ENCODE results near the gene BID.
A peak's percentile ranks its signal among the peaks of the same experiment; 100 is the strongest.

BID gene

DNA sequence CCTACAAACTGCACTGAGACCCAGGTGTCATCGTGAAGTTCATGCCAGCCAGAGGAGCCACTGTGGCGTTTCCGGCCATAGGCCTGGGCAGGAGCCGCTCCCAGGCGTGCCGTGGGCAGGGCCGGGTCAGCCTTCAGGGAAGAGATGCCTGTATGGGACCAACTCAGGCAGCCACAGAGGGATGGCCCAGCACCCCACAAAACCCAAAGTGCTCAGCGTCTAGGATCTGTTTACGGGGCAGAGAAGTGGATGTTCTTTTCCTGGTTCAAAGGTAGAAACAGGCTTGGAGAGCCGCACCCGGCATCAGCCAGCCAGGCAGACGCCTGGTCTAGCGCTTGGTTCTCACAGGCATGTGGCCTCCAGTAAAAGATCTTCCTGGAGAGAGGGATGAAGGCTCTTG lies 8.4 kb upstream of the BID start:
- no peak for DNase-seq

DNA sequence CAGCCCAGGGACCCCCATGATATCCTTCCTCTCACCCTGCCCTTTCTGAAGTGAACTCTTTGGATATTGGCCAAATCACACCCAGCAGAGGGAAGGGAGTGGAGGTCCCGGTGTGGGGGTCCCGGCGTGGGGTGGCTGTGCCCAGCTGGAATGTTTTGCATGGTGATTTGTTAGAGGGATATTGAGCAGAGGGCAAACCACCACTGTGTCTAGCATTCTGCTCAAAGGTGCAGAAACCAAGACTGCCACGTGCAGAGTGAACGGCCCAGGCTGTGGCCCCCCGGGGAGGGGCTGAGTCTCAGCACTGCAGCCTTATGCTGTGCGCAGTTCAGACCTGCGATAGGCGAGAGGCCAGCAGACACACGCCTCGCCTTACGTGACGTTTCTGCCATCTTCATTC lies 7.9 kb upstream of the BID start:
- no peak for DNase-seq

DNA sequence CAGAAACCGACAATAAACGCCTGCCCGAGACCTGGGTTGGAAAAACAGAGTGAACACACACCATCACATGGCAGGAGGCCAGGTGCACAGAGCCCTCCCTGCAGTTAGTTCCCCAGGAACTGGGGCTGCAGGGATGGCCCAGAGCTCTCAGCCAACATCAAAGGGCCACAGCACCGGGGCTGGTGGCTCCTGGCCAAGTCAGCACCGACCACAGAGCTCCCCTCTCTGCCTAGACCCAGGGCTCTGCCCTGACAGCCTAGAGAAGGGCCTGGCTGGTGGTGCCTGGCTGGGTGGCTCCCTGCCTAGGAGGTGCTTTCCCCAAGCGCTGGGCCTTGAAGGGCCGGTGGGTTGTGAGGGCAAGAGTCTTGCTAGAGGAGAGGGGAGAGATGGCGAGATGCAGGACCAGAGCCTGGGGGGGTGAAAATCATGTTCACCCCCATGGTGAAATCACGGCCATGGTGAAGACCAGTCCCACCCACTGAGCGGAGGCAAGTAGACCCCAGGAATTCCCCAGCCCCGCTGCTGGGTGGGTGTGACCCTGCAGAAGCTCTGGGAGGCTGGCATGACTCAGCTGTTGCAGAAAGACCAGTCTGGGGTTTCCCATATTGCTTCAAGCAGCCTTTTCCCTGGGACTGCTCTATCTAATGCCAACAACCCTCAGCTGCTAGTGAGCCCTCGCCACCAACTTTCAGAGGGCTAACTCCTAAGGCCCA lies 7.2 kb upstream of the BID start:
- DNase-seq: no peak

DNA sequence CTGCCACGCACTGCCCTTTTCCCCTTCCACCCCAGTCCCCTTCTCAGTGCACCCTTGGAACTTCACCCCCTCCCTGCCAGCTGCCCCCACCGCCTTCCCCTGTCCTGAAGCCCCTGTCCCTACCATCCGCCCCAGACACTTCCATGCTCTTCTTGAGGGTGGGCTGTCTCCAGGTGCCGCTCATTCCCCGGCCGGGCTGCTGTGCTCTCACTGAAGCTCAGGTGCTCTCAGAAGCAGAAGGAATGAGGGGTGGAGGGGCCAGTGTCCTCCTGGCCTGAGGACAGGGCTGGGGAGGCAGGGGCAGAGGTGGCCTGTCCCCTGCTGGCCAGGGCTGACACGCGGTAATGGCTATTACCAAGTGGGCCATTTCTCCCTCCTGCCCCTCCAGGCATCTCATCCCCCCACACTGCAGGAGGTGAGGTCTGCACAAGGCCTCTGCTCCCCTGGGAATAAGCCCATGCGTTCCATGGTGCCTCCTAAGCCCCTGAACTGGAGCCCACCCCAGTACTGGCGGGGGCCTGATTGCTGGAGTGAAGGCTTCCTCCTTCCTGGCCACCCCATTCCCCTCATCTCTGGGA lies 6.6 kb upstream of the BID start:
- DNase-seq: no peak

DNA sequence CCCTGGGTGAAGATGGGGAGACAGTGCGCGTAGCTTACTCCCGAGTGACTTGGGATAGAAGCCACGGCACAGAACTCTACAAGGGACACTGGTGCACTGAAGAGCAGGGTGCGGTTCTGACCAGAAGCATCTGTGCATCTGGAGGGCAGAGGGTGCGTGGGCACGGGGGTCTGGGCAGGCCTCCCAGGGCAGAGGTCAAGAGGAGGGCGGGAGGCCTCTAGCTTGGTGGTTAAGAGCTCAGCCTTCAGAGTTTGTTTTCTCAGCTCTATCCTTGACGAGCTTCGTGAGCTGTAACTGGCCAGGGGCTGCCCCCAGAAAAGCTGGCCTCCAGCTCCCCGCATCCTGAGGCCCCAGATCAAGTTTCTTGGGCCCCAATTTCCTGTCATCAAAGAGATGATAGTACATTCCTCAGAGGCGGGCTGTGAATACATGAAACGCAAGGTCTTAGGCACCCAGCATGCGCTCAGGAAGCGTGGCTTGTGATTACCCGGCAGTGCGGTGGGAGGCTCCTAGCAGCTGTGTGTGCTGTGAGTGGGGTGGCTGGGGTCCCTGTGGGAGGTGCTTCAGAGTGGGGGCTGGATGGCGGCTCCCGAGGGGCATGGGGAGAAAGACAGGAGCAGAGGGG lies 6.0 kb upstream of the BID start:
- no peak for DNase-seq

DNA sequence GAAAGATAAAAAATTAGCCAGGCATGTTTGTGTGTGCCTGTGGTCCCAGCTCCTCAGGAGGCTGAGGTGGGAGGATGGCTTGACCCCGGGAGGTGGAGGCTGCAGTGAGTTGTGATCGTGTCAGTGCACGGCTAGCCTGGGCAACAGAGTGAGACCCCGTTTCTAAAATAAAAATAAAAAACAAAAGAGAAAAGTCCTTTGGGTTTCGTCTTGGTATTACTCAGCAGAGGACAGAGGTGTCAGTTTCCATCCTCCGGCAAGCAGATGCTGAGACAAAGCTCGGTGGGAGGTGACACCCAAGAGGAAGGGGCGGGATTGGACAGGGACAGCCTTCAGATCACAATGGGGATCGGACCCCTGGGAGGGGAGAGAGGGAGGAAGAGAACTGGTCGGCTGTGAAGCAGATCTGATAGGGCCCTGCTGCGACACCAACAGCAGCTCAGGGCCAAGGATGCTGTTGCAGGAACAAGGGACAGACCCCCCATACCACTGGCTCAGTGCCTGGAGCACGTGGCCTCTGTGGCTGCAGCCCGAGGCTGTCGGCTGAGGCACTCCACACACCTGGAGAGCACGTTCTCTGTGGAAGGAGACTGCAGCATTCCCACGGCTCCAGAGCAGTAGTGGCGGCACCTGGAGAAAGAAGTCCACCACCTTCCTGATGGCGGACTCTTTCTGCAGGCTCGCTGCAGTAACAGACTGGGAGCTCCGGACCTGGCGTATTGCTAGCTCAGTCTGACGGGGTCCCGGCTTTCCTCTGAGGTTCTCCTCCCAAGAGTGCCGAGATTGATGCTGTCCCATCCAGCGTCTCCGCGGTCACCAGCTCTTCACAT lies 5.2 kb upstream of the BID start:
- no peak for DNase-seq

DNA sequence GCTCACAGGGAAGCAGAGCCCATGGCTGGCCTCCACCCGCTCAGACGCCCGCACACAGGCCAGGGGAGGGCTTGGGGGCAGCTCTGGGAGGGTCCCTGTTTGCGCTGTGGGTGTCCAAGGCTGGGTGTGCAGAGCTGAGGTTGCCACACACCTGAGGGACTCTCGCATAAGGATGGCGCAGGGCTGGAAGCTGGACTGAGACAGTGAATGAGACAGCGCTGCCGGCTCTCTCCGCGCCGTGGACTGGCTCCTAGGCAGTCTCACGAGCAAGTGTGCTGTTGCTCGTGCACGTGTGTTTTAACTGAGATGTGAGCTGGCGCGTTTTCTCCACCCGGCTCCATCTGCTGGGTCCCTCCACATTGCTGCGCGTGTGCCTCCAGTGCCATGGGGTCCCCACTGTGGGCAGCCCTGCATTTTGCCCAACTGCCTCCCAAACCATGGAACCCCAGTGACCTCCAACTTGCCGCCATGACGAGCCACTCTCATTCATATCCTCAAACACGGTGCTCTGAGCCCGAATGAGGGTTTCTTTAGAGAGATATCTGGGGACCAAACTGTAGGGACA lies 4.2 kb upstream of the BID start:
- no peak for DNase-seq

DNA sequence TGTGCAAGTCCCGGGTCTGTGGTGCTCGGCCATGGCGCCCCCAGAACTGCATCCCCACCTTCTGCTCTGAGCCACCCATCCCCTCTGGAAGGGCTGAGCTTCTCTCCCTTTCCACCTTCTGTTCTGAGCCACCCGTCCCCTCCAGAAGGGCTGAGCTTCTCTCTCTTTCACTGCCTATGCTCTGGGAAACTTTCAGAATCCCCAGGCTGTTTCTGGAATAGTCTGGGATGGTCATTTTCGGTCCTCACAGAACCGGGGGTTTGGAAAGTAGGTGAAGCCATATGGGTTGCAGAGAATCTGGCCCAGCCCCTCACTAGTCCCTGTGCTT lies 3.4 kb upstream of the BID start:
- DNase-seq: no peak

DNA sequence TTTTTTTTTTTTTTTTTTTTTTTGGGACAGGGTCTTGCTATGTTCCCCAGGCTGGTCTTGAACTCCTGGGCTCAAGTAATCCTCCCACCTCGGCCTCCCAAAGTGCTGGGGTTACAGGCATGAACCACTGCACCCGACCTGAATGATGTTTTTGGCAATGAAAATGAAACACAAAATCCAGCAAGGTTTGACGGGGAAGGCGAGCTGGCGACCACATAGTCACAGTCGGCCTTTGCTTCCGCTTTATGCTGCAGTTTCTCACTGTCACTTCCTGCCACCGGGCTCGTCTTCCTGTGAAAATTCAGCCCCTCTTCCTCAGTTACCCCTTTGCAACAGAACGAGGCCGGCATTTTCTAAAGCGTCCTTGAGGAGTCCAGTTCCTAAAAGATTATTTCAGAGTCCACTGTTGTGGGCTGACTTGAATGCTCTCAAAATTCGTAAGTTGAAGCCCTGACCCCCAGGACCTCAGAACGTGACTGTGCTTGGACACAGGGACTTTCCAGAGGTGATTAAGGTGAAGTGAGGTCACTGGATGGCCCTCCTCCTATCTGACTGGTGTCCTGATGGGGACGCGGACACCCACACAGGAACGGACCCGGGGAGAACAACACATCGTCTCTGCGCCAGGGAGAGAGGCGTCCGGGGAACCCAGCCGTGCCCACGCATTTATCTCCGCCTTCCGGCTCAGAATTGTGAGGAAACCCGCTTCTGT lies 2.9 kb upstream of the BID start:
- DNase-seq: peak; percentile 37

DNA sequence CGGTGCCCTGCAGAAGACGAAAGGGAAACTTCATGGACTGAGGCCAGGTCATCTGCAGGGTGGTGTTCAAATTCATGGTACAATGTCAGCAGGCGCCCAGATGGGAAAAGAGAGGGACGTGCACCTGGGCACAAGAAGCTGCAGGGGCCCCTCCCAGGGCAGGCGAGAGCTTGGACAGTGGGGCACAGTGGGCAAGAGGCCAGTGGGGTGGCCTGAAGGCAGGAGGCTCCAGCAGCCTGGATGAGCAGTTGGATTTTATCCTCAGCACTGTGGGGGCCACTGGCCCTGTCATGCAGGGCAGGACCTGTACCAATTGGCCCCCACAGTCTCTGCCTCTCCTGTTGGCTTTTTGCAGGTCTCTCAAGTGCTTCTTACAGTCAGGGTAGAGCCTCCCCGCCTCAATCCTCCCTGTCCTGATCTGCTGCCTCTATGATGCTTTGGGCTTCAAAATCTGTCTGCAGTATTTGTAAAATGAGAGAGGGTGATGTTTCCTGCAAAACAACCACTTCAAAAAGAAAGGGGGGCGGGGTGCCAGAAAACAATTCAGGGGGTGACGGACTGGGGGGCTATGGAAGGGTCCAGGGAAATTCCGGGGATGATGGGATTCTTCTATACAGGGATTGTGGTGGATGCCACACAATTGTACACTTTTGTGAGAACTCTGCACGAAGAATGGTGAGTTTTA lies 1.7 kb upstream of the BID start:
- no peak for DNase-seq

DNA sequence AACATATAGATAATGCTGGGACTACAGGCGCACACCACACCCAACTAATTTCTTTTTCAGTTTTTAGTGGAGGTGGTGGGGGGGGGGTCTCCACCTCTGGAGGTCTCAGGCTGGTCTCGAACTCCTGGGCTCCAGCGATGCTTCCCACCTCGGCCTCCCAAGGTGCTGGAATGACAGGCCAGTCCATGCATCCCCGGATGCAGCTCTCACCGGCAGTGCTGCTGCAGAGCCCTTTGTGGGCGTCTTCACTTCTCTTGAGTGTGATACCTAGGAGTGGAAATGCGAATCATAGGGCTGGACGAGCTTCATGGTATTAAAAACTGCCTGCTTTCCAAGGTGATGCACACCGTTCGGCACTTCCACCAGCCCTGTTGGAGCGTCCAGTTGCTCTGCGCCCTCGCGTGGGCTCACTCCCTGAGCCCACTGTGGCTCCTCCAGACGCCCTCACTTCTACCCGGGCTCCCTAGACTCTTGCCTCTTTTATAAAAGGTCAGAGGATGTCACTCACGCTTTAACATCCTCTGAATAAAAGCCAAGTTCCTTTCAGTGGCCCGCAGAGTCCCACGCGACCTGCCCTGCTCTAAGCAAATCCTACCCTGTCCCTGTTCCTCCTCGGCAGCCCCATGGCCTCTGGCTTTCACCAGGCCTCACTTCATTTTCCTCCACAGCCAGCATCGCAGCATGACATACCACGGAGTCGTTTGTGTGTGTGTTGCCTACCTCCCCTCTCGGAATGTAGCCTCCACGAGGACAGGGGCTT lies 837 bp upstream of the BID start:
- no peak for DNase-seq

DNA sequence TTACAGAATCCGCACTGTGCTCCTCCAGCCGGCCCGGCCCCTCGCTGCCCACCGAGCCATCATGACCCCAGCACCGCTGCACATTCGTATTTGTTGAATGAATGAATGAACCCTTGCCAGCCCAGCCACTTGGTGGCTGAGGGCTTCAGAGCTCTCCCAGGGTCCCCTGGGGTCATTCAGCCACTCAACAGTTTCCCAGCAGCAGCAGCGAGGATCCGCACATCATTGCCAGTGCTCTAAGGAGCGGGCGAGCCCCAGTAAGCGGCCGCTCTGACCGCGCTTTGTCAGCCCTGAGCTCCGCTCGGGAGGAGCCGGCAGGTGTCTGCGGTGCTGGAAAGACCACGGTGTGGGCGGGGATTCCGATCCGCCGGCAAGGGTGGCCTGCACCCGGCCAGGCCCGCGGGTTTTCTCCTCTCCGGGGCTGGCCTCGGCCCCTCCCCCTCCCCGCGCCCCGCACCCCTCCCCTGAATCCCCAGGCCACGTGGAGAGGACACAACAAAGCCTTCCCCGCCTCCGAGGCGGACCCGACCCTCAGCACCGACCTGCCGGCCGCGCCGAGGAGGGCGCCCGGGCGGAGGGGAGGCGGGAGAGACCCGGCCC lies 563 bp downstream of the BID start:
- DNase-seq: no peak

DNA sequence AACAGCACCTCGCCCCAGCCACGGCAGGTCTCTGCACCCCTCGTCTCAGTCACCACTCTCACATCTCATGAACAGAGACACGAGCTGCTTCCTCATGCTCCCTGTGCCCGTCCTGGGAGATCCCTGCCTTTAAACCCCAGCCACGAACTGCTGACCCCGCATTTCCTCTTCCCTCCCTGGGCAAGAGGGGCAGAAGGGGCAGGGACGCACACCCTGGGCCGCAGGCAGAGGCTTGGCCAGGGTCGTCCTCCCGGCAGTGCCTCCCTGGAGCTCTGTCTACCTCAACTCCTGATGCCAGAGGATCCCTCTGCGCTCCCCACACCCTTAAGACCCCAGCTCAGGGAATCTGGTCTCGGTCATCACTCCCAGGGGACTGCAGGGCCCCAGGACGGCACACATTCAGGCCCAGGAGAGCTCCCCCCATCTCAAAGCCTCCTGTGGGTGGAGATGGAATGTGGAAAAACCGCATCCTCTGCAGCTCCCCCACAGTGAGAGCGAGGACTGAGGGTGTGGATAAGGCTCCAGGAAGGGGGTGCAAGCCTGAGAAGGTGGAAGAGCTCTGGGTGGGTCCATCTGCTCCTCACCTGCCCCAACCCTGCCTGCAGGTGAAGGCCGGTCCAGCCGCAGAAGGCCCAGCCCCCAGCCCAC lies 1.2 kb downstream of the BID start:
- no peak for DNase-seq

DNA sequence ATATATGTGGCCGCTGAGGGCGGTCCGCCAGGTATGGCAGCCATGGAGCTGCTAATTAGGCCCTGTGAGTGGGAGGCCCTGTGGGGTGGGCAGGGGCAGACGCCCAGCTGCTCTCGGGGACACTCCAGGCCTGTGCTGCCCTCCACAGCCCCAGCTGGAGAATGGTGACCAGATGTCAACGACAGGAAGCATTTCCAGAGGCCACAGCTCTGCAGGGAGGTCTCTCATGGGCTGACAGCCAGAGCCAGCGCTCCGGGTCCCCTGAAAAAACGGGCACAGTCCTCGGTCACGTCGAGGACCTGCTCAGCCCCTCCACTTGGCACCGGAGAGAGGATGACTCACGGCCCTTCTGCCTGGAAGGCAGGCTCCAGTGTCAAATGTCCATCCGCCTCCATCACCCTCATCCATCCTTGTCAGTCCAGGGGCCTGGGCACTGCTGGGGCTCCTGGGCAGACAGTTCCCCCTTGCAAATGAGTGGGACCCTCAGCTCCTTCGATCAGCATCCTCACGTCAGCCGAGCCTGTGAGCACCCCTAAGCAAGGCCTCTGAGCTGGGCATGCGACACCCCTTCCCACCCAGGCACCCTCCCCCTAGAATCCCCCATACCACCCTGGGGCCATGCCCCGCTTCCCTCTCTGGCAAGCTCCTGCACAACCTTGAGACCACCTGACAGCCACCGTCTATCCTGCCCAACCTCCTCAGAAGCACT lies 1.9 kb downstream of the BID start:
- no peak for DNase-seq

DNA sequence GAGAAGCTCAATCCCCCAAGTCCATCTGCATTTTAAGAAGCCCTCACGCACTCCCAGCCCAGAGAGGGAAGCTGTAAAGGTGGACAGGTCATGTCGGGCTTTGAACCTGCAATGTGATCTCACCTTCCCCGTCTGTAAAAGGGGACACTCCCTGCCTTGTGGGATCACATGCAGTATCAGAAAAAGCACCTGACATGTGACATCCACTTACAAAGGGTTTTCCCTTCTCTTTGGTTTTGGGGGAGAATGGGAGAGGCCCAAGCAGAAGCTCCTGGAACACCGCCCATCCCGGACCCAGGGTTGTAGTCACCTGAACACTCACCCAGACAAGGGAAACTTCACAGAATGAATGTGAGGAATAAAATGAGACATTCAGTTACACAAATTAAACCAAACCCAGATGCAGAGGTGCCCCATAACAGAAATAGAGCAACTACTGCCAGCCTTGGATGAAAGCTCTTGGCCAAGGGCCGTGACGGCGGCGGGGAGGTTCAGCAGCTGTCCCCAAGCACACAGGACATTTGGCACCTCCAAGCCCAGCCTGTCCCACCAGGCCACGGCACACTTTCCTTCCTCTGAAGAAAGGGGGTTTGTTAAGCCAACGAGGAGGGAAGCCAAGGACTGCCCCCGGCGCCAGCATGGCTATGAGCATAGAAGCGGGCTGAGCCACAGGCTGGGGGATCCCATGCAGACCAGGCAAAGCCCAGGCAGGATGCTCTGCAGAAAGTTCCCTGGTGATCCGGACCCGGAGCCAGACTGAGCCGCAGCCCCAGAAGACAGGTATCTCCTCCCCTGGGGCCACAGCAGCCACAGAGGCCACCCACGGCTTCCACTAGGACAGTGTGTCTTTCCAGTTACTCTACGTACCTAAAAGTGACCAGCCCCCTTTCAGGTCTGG lies 3.8 kb downstream of the BID start:
- DNase-seq: no peak

DNA sequence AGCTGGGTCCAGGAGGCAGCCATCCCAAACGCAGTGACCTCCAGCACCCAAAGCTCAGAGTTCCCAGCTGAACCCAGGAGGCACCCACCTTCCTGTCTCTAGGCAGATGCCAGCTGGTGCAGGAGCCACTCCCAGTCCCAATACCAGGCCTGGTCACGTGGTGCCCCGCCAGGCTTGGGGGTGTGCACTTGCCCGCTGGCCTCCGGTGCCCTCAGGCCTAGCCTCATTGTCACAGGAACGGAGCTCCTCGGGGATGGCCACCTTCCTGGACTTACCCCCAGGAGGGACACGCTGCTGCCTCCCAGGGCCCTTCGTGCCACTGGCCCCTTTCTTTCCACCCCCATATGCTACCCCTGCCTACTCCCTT lies 4.6 kb downstream of the BID start:
- no peak for DNase-seq

DNA sequence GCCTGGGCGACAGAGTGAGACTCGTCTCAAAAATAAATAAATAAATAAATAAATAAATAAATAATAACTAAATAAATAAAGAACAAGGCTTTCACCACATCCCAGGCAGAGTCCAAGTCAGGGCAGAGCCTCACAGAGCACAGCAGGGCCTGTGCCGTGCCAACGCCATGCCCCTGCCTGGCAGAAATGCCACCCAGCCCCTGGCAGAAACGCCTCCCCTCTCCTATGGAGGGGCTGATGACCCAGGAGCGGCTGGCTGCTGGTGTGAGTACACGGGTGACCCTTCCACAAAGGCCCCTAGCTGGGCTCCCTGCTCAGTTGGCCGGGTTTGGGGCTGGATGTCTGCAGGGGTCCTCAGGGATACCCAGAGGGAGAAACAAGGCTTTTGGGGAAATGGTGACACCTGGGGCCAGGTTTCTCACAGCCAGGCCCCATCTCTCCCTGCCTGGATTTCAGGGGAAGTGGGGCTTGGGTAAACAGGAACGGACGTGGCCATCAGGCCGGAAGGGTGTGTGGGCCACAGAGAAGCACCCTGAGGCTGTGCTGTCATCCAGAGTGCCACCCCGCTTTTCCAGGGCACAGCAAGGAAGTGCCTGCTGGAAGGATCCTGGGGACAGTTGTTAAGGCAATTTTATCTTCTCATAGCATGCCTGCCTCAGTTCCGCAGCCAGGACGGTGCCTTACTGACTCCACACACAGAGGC lies 5.1 kb downstream of the BID start:
- no peak for DNase-seq

Data from SIG-M5 (cell line).